Lung (tissue), 12 donors: Measurements from ENCODE around the gene PHF21B. TPM values are rescaled to one million over a fixed set of nuclear protein-coding genes. Genes with fewer than 3 reads are reported as not detected.

ENCODE experiments used
- ATAC-seq: fragments of 200-7000 bp; cut with Tn5 transposase; one replicate; pipeline ENCODE4 v1.9.1; 2020; ENCODE audit warnings: moderate number of reproducible peaks; ENCODE audit not compliant: insufficient read depth, low FRiP score
- DNase-seq, 3 donors: peaks; one replicate each; pipeline ENCODE4 v3.0.0-alpha.2; 2013 to 2017
- H3K27ac ChIP-seq, 2 donors: one replicate each; pipeline ENCODE4 v1.5.1; 2013; ENCODE audit warnings: mild to moderate bottlenecking in 2 of 2, moderate library complexity in 2 of 2, control low read depth in 1 of 2, inconsistent platforms in 1 of 2, low read depth in 1 of 2, low read length in 1 of 2
- H3K27me3 ChIP-seq, 3 donors: one replicate each; pipeline ENCODE4 v1.5.1; 2013; ENCODE audit warnings: low read length in 2 of 3; ENCODE audit not compliant: control insufficient read depth in 3 of 3, insufficient read depth in 3 of 3
- H3K36me3 ChIP-seq, 4 donors: one replicate each; pipeline ENCODE4 v1.5.1; 2013; ENCODE audit warnings: low read length in 4 of 4, mild to moderate bottlenecking in 1 of 4, moderate library complexity in 1 of 4; ENCODE audit not compliant: control insufficient read depth in 4 of 4, insufficient read depth in 4 of 4
- H3K4me1 ChIP-seq, 5 donors: one replicate each; pipeline ENCODE4 v1.5.1; 2013; ENCODE audit warnings: low read length in 5 of 5, mild to moderate bottlenecking in 2 of 5, moderate library complexity in 1 of 5; ENCODE audit not compliant: control insufficient read depth in 5 of 5, insufficient read depth in 5 of 5
- H3K4me3 ChIP-seq: one replicate; pipeline ENCODE4 v1.5.1; 2013; ENCODE audit warnings: mild to moderate bottlenecking, control low read depth, moderate library complexity
- H3K9ac ChIP-seq, 2 donors: one replicate each; pipeline ENCODE4 v1.5.1; 2013; ENCODE audit warnings: low read length in 2 of 2, control low read depth in 1 of 2; ENCODE audit not compliant: insufficient read depth in 1 of 2
- H3K9me3 ChIP-seq, 4 donors: one replicate each; pipeline ENCODE4 v1.5.1; 2013; ENCODE audit warnings: low read length in 3 of 4, mild to moderate bottlenecking in 1 of 4, moderate library complexity in 1 of 4; ENCODE audit not compliant: control insufficient read depth in 4 of 4, insufficient read depth in 3 of 4
- CTCF ChIP-seq: IDR thresholded peaks from 2 replicates; pipeline ENCODE4 v1.5.1; 2012; ENCODE audit warnings: mild to moderate bottlenecking; ENCODE audit errors: control extremely low read depth, extremely low read depth
- WGBS, 2 donors: extraction: QIAGEN DNeasy Blood & Tissue Kit; methylation state at CpG; one replicate each; pipeline ENCODE4 v1.1.7; 2013; 5-methylcytosine and 5-hydroxymethylcytosine counted together
- polyA plus RNA-seq, 2 donors: library from polyadenylated mRNA; stranded (reverse); fragments of 200-250 nt; gene quantifications; one replicate each; pipeline ENCODE4 v1.2.1, GENCODE V29; 2013
- total RNA-seq, 2 donors: library from RNA; depleted of rRNA in 1 of 2; stranded (reverse); fragments of >200 nt in 1 of 2; gene quantifications; one replicate each; pipeline ENCODE4 v1.2.1, GENCODE V29; 2014 to 2021
- donor health status: control.
- donor health status: control.
- donor health status: Bipolar disorder and iron deficiency.
- donor health status: healthy.
- donor health status: DM: yes; HTN: yes; CAD: no.

Gene PHF21B
- total and polyA plus RNA-seq, 4 donors = 0.03 to 0.43 (median 0.26) TPM

GRCh38 chr22:44983878-44984482, 25.8 kb downstream of the PHF21B start:
- Histone ChIP-seq H3K27ac (no peak overlapping the region), H3K4me3 (no peak overlapping the region), H3K36me3 (no peaks in the 10 kb centered on the region), H3K9ac (no peak overlapping the region), H3K4me1 (no peaks in the 10 kb centered on the region), H3K27me3 (no peaks in the 10 kb centered on the region), H3K9me3 (peaks cover 0 to 6% (median 0%) of the 10 kb centered on the region in 4 donors)
- DNase-seq = no peak
- ATAC-seq = no peak
- 96 to 99% methylated on average over 4 of the region's 4 CpGs for WGBS, 2 donors
- no peak for TF ChIP-seq CTCF

- 82 to 89% methylated on average over 9 of the region's 9 CpGs for WGBS, 2 donors
- TF ChIP-seq CTCF = no peak
- H3K9me3 ChIP-seq = peaks cover 0 to 6% (median 0%) of the 10 kb centered on the region in 4 donors
- no peaks in the 10 kb centered on the region for H3K27me3 ChIP-seq
- no peak overlapping the region for H3K27ac ChIP-seq
- DNase-seq (no peak), ATAC-seq (no peak)
- no peak overlapping the region for H3K9ac ChIP-seq
- H3K36me3 ChIP-seq = no peaks in the 10 kb centered on the region
- H3K4me3 ChIP-seq = no peak overlapping the region
- H3K4me1 ChIP-seq = no peaks in the 10 kb centered on the region
These were observed 27.4 kb downstream of the PHF21B start for GRCh38 chr22:44982445-44982844.

GRCh38 chr22:44981857-44982256, 27.9 kb downstream of the PHF21B start:
- WGBS, 2 donors = 80 to 91% methylated on average over 11 of the region's 11 CpGs
- no peak for DNase-seq
- no peaks in the 10 kb centered on the region for H3K27me3 ChIP-seq
- H3K9me3 ChIP-seq = peaks cover 0 to 6% (median 0%) of the 10 kb centered on the region in 4 donors
- no peak overlapping the region for H3K27ac ChIP-seq
- no peak for ATAC-seq
- no peak overlapping the region for H3K4me3 ChIP-seq
- H3K9ac ChIP-seq = no peak overlapping the region
- no peak for TF ChIP-seq CTCF
- no peaks in the 10 kb centered on the region for H3K4me1 ChIP-seq
- H3K36me3 ChIP-seq = no peaks in the 10 kb centered on the region

GRCh38 chr22:44979154-44979553, 30.7 kb downstream of the PHF21B start:
- ATAC-seq (no peak), DNase-seq (no peak)
- H3K4me3 ChIP-seq = no peak overlapping the region
- no peak overlapping the region for H3K9ac ChIP-seq
- no peak overlapping the region for H3K27ac ChIP-seq
- no peaks in the 10 kb centered on the region for H3K27me3 ChIP-seq
- peaks cover 0 to 3% (median 0%) of the 10 kb centered on the region in 4 donors for H3K9me3 ChIP-seq
- no peak for TF ChIP-seq CTCF
- WGBS, 2 donors = 44 to 69% methylated on average over 6 of the region's 6 CpGs
- no peaks in the 10 kb centered on the region for H3K36me3 ChIP-seq
- no peaks in the 10 kb centered on the region for H3K4me1 ChIP-seq
